ENCODE data around the gene MED25. TPM values are rescaled to one million over a fixed set of nuclear protein-coding genes. Genes with fewer than 3 reads are reported as not detected.

The MED25 gene
- total RNA-seq, 1 experiment from 2014 or later, result 47.5 TPM

DNA sequence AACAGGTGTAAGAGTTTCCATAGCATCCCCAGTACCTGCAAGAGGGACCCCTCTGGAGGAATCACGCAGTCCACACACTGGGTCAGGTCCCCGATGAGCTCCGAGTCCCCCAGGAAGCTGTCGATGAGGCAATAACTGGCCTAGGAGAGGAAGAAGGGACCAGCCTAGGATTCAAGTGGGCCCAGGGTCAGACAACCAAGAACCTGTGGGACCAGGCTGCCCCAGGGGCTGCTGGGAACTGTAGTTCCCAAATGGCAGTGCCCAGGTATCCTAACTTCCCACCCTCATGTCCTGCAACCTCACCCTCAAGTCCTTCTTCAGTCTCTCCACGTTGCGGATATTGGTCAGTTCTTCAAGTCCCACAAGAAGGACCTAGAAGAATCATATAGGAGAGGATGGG, 6.8 kb upstream of the MED25 start:
- no peaks in the 10 kb centered on the region for H4K20me1 ChIP-seq (ENCODE audit: low read length)
- intact Hi-C loops (cut with micrococcal nuclease), result no loop called here
- H3K9me2 ChIP-seq (replicated peaks; ENCODE audit: low read length), result no peaks in the 10 kb centered on the region
- H3K79me2 ChIP-seq (ENCODE audit: low read length), result no peaks in the 10 kb centered on the region
- H3K4me1 ChIP-seq (ENCODE audit: insufficient read depth, low read length), result peaks cover 23% of the 10 kb centered on the region
- no peak overlapping the region for H3K9ac ChIP-seq (ENCODE audit: low read length)
- CTCF ChIA-PET, result no interaction called here
- ATAC-seq (no peak), DNase-seq (peak; percentile 30)
- no peak overlapping the region for H3K4me3 ChIP-seq (ENCODE audit: low read length)
- H2AFZ ChIP-seq (ENCODE audit: low read length), result no peak overlapping the region
- no peak overlapping the region for H3K27ac ChIP-seq (ENCODE audit: low read length)
- POLR2A ChIA-PET (ENCODE audit: unreplicated experiment), result no interaction called here
- H3K9me3 ChIP-seq (ENCODE audit: low read length), result no peaks in the 10 kb centered on the region
- no TSS peak for BruUV-seq (replicated peaks)
- TF ChIP-seq EZH2phosphoT487 (IDR thresholded peaks at IDR 0.05; ENCODE audit: borderline replicate concordance, low read length) (no peak), EZH2 (IDR thresholded peaks at IDR 0.05; ENCODE audit: low read length, unreplicated experiment) (no peak)
- TF ChIP-seq, protein P1, sequence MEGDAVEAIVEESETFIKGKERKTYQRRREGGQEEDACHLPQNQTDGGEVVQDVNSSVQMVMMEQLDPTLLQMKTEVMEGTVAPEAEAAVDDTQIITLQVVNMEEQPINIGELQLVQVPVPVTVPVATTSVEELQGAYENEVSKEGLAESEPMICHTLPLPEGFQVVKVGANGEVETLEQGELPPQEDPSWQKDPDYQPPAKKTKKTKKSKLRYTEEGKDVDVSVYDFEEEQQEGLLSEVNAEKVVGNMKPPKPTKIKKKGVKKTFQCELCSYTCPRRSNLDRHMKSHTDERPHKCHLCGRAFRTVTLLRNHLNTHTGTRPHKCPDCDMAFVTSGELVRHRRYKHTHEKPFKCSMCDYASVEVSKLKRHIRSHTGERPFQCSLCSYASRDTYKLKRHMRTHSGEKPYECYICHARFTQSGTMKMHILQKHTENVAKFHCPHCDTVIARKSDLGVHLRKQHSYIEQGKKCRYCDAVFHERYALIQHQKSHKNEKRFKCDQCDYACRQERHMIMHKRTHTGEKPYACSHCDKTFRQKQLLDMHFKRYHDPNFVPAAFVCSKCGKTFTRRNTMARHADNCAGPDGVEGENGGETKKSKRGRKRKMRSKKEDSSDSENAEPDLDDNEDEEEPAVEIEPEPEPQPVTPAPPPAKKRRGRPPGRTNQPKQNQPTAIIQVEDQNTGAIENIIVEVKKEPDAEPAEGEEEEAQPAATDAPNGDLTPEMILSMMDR (conservative IDR thresholded peaks at IDR 0.05; ENCODE audit: low read depth, low read length), result no peak
- no peak overlapping the region for H3K4me2 ChIP-seq (ENCODE audit: low read length)
- H3F3A ChIP-seq (ENCODE audit: low read length, unreplicated experiment), result peaks cover 11% of the 10 kb centered on the region
- H3K27me3 ChIP-seq (ENCODE audit: low read length), result no peaks in the 10 kb centered on the region
- H3K36me3 ChIP-seq (ENCODE audit: low read depth, low read length), result no peaks in the 10 kb centered on the region

DNA sequence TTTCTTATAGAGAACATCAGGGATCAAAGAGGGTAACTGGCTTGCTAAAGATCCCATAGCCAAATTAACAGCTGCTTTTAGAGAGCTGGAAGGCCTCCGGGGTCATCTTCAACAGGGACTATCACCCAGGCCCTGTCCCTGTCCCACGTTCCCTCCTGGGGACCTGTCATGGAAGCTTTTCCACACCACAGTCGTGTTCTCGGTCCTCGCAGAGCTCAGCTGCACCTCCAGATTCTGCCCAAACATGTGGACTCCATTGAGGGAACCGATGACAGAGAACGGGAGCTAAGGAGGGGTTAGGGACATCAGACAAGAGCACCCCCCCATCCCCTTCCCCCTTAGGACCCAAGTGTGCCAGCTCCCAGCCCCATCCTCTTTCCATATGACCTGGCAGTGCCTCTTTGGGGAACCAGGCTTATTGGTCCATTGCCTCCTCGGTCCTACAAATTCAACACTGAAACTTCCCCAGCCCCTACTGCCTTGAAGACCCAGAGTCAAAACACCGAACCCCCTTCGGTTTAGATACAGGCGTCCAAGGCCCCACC, 5.6 kb upstream of the MED25 start:
- Histone ChIP-seq H3K36me3 (ENCODE audit: low read depth, low read length) (no peaks in the 10 kb centered on the region), H2AFZ (ENCODE audit: low read length) (peak overlapping the region; percentile 92), H3K79me2 (ENCODE audit: low read length) (no peaks in the 10 kb centered on the region), H3K4me1 (ENCODE audit: insufficient read depth, low read length) (peaks cover 28% of the 10 kb centered on the region), H4K20me1 (ENCODE audit: low read length) (no peaks in the 10 kb centered on the region), H3K4me3 (ENCODE audit: low read length) (peak overlapping the region; percentile 68), H3K9me2 (replicated peaks; ENCODE audit: low read length) (no peaks in the 10 kb centered on the region), H3K9me3 (ENCODE audit: low read length) (no peaks in the 10 kb centered on the region), H3K9ac (ENCODE audit: low read length) (peak overlapping the region; percentile 57), H3K27ac (ENCODE audit: low read length) (peak overlapping the region; percentile 51; the same call in 1 of the 2 replicates), H3K27me3 (ENCODE audit: low read length) (no peaks in the 10 kb centered on the region), H3F3A (ENCODE audit: low read length, unreplicated experiment) (peaks cover 9% of the 10 kb centered on the region), H3K4me2 (ENCODE audit: low read length) (peak overlapping the region; percentile 76)
- TF ChIP-seq EZH2phosphoT487 (IDR thresholded peaks at IDR 0.05; ENCODE audit: borderline replicate concordance, low read length), result no peak
- TF ChIP-seq, protein P1 (conservative IDR thresholded peaks at IDR 0.05; ENCODE audit: low read depth, low read length), result no peak
- CTCF ChIA-PET, result no interaction called here
- DNase-seq (no peak), ATAC-seq (no peak)
- intact Hi-C loops (cut with micrococcal nuclease), result no loop called here
- POLR2A ChIA-PET (ENCODE audit: unreplicated experiment), result no interaction called here
- BruUV-seq (replicated peaks), result no TSS peak

DNA sequence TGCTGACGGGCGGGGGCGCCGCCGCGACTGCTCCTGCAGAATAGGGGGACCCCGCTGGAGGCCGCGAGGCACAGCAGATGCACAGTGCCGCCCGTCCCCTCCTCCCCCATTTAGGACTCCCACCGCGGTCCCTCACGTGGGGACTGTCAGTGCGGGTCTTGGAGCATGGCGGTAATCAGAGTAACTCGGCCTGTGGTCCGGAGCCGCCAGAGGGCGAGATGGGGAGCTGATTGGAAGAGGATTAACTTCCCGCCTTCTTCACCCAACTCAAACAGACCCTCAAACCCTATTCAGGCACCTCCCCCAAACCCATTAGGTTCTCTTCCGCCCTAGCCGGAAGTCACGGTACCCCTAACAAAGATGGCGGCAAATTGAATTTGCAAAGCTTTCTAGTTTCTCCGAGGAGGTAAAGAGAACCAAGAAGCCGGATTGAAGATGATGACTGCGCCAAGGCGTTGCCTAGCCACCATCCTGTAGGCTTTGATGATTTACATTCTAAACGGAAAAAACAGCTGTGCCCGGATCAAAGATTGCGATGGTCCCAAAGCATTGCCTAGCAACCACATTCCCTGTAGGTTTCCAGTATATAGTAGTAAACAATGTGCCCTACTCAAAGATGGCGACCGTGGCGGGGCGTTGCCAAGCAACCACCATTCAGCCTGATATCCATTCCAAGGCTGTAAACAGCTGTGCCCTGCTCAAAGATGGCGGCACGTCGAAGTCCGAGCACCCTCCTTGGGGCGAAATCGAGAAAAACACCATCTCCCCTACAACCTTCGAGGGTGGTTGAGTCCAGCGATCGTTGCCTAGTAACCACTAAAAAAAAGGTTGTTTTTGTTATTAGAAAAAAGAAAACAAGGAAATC, 4.9 kb upstream of the MED25 start, which contains the start of gene FUZ:
TSS of gene FUZ (minus strand) at position 296 of the 865 bp plus-strand sequence. CDS start at position 110, 186 bp downstream.
- DNase-seq (peak; percentile 97), ATAC-seq (peak; percentile 46)
- intact Hi-C loops (cut with micrococcal nuclease), result loop anchor here (1.0 kb wide), 1 partner anchor 37 kb away; no protein-coding TSS in a partner anchor
- TSS peak; percentile 75 for BruUV-seq (replicated peaks)
- no peaks in the 10 kb centered on the region for H3K9me2 ChIP-seq (replicated peaks; ENCODE audit: low read length)
- H3K9me3 ChIP-seq (ENCODE audit: low read length), result no peaks in the 10 kb centered on the region
- H3K9ac ChIP-seq (ENCODE audit: low read length), result peak within 1 kb of the TSS; percentile 57
- peak within 1 kb of the TSS; percentile 68 for H3K4me3 ChIP-seq (ENCODE audit: low read length)
- H3K4me2 ChIP-seq (ENCODE audit: low read length), result peak within 1 kb of the TSS; percentile 76
- H3F3A ChIP-seq (ENCODE audit: low read length, unreplicated experiment), result peaks cover 6% of the 10 kb centered on the region
- peak within 1 kb of the TSS; percentile 92 for H2AFZ ChIP-seq (ENCODE audit: low read length)
- CTCF ChIA-PET, result no interaction called here
- H3K79me2 ChIP-seq (ENCODE audit: low read length), result no peaks in the 10 kb centered on the region; the same call in 1 of the 2 replicates
- H4K20me1 ChIP-seq (ENCODE audit: low read length), result no peaks in the 10 kb centered on the region
- POLR2A ChIA-PET (ENCODE audit: unreplicated experiment), result interaction anchor here (0.6 kb wide), 1 partner anchor 47 kb away, joined by 4 read pairs; the partner anchor contains the start of gene AP2A1
- H3K36me3 ChIP-seq (ENCODE audit: low read depth, low read length), result no peaks in the 10 kb centered on the region
- peak within 1 kb of the TSS; percentile 51 for H3K27ac ChIP-seq (ENCODE audit: low read length)
- no peaks in the 10 kb centered on the region for H3K27me3 ChIP-seq (ENCODE audit: low read length)
- peaks cover 28% of the 10 kb centered on the region for H3K4me1 ChIP-seq (ENCODE audit: insufficient read depth, low read length)
- TF ChIP-seq EZH2 (IDR thresholded peaks at IDR 0.05; ENCODE audit: low read length, unreplicated experiment) (no peak), EZH2phosphoT487 (IDR thresholded peaks at IDR 0.05; ENCODE audit: borderline replicate concordance, low read length) (no peak)
- TF ChIP-seq, protein P1 (conservative IDR thresholded peaks at IDR 0.05; ENCODE audit: low read depth, low read length), result 0 out of 2 replicates have a peak, but pooled peaks have one; percentile 15
